ENCODE results near the gene MLLT10.
"Not testable (repeated sequence)": the region's sequence is repeated elsewhere in the genome, so short reads cannot be mapped to it uniquely, and the experiment has no call there.

MLLT10 gene

GRCh38 chr10:21707498-21707897 is 173.5 kb downstream of the MLLT10 start:
- in situ Hi-C loops (cut with MboI; ENCODE audit: low pct_unique_long_range_greater_than_20kb, low sequenced_read_pairs), result no loop called here
- no peak for DNase-seq

- DNase-seq, result no peak
- in situ Hi-C loops (cut with MboI; ENCODE audit: low pct_unique_long_range_greater_than_20kb, low sequenced_read_pairs), result no loop called here
These were observed 178.9 kb downstream of the MLLT10 start for GRCh38 chr10:21712975-21713374.

GRCh38 chr10:21715531-21716195 is 181.6 kb downstream of the MLLT10 start:
- in situ Hi-C loops (cut with MboI; ENCODE audit: low pct_unique_long_range_greater_than_20kb, low sequenced_read_pairs), result no loop called here
- DNase-seq, result no peak

GRCh38 chr10:21717437-21718054 is 183.5 kb downstream of the MLLT10 start:
- DNase-seq; in situ Hi-C loops (cut with MboI; ENCODE audit: low pct_unique_long_range_greater_than_20kb, low sequenced_read_pairs): not testable (repeated sequence)

- in situ Hi-C loops (cut with MboI; ENCODE audit: low pct_unique_long_range_greater_than_20kb, low sequenced_read_pairs), result no loop called here
- no peak for DNase-seq
These were observed 185.5 kb downstream of the MLLT10 start for GRCh38 chr10:21719502-21719901.

- in situ Hi-C loops (cut with MboI; ENCODE audit: low pct_unique_long_range_greater_than_20kb, low sequenced_read_pairs), result no loop called here
- no peak for DNase-seq
These were observed 186.1 kb downstream of the MLLT10 start for GRCh38 chr10:21720090-21720489.

GRCh38 chr10:21721000-21721665 is 187.1 kb downstream of the MLLT10 start:
- DNase-seq, result no peak
- in situ Hi-C loops (cut with MboI; ENCODE audit: low pct_unique_long_range_greater_than_20kb, low sequenced_read_pairs), result no loop called here

GRCh38 chr10:21722209-21722608 is 188.2 kb downstream of the MLLT10 start:
- in situ Hi-C loops (cut with MboI; ENCODE audit: low pct_unique_long_range_greater_than_20kb, low sequenced_read_pairs), result no loop called here
- DNase-seq, result no peak

GRCh38 chr10:21724020-21724589 is 190.1 kb downstream of the MLLT10 start:
- in situ Hi-C loops (cut with MboI; ENCODE audit: low pct_unique_long_range_greater_than_20kb, low sequenced_read_pairs), result no loop called here

GRCh38 chr10:21724687-21725367 is 190.8 kb downstream of the MLLT10 start:
- in situ Hi-C loops (cut with MboI; ENCODE audit: low pct_unique_long_range_greater_than_20kb, low sequenced_read_pairs), result no loop called here
- DNase-seq, result peak; percentile 97

More at GRCh38 chr10:21724020-21724589, 190.1 kb downstream of the MLLT10 start:
- no peak for DNase-seq

GRCh38 chr10:21726601-21727225 is 192.7 kb downstream of the MLLT10 start:
- in situ Hi-C loops (cut with MboI; ENCODE audit: low pct_unique_long_range_greater_than_20kb, low sequenced_read_pairs), result no loop called here
- DNase-seq, result no peak

GRCh38 chr10:21727452-21728168 is 193.6 kb downstream of the MLLT10 start:
- in situ Hi-C loops (cut with MboI; ENCODE audit: low pct_unique_long_range_greater_than_20kb, low sequenced_read_pairs), result no loop called here
- peak; percentile 52 for DNase-seq

- no peak for DNase-seq
- in situ Hi-C loops (cut with MboI; ENCODE audit: low pct_unique_long_range_greater_than_20kb, low sequenced_read_pairs), result no loop called here
These were observed 194.6 kb downstream of the MLLT10 start for GRCh38 chr10:21728618-21729017.

GRCh38 chr10:21732067-21732772 is 198.2 kb downstream of the MLLT10 start:
- DNase-seq, result peak; percentile 81
- in situ Hi-C loops (cut with MboI; ENCODE audit: low pct_unique_long_range_greater_than_20kb, low sequenced_read_pairs), result no loop called here

GRCh38 chr10:21733710-21734109 is 199.7 kb downstream of the MLLT10 start:
- in situ Hi-C loops (cut with MboI; ENCODE audit: low pct_unique_long_range_greater_than_20kb, low sequenced_read_pairs), result no loop called here
- no peak for DNase-seq

- in situ Hi-C loops (cut with MboI; ENCODE audit: low pct_unique_long_range_greater_than_20kb, low sequenced_read_pairs), result no loop called here
These were observed 203.1 kb downstream of the MLLT10 start for GRCh38 chr10:21737106-21737505.

GRCh38 chr10:21740989-21741388 is 207.0 kb downstream of the MLLT10 start:
- in situ Hi-C loops (cut with MboI; ENCODE audit: low pct_unique_long_range_greater_than_20kb, low sequenced_read_pairs), result no loop called here
- DNase-seq, result no peak

More at GRCh38 chr10:21737106-21737505, 203.1 kb downstream of the MLLT10 start:
- DNase-seq, result peak; percentile 83
